B cell (primary cell): ENCODE measurements around the gene LENG1. TPM values are rescaled to one million over a fixed set of nuclear protein-coding genes. Genes with fewer than 3 reads are reported as not detected.
A peak's percentile ranks its signal among the peaks of the same experiment; 100 is the strongest.

ENCODE experiments used
- ATAC-seq: fragments of 200-7000 bp; cut with Tn5 transposase; one replicate; pipeline ENCODE4 v1.10.0; 2021; ENCODE audit warnings: low read depth, mild to moderate bottlenecking, moderate number of reproducible peaks, moderate library complexity
- CTCF ChIA-PET: fragments of 350-600 bp; sonication (Branson Sonifier 250); formaldehyde crosslinking; loops from one replicate; lab custom pipeline; 2021; ENCODE audit warnings: antibody characterized with exemption, inconsistent platforms; lab: Charles Lee
- POLR2A ChIA-PET: fragments of 350-600 bp; sonication (Branson Sonifier 250); formaldehyde crosslinking; loops from one replicate; lab custom pipeline; 2021; ENCODE audit warnings: antibody characterized with exemption; lab: Charles Lee
- DNase-seq: peaks from one replicate; pipeline ENCODE4 v3.0.0; 2013
- H2AFZ ChIP-seq: 2 replicates; pipeline ENCODE4 v1.6.1; 2012; ENCODE audit warnings: mild to moderate bottlenecking, low read depth, low read length; ENCODE audit not compliant: insufficient read depth, poor library complexity, severe bottlenecking
- H3K27ac ChIP-seq, 2 donors: 1 replicate in 1 of 2; 2 replicates in 1 of 2; pipeline ENCODE4 v1.5.1; 2012 to 2013; ENCODE audit warnings: low read length in 2 of 2, mild to moderate bottlenecking in 2 of 2, moderate library complexity in 1 of 2
- H3K27me3 ChIP-seq, 4 experiments: fragments of 200-600 bp in 1 of 4; sonication (generic) in 1 of 4; replicated peaks in 1 of 4; 1 replicate in 2 of 4; 2 replicates in 2 of 4; pipeline versions ENCODE4 v1.6.1 to v1.7.0; 2013 to 2016; ENCODE audit warnings: low read length in 3 of 4, mild to moderate bottlenecking in 2 of 4, mixed read lengths in 1 of 4, moderate library complexity in 1 of 4; ENCODE audit not compliant: insufficient read depth in 4 of 4, control insufficient read depth in 3 of 4; ENCODE audit errors: control extremely low read depth in 1 of 4
- H3K36me3 ChIP-seq, 2 experiments: replicated peaks in 1 of 2; 1 replicate in 1 of 2; 2 replicates in 1 of 2; pipeline versions ENCODE4 v1.6.1 to v1.7.1; 2013; ENCODE audit warnings: low read length in 1 of 2; ENCODE audit not compliant: insufficient read depth in 2 of 2, control insufficient read depth in 1 of 2; ENCODE audit errors: control extremely low read depth in 1 of 2, extremely low read depth in 1 of 2
- H3K4me1 ChIP-seq, 2 donors: fragments of 200-600 bp in 1 of 2; sonication (generic) in 1 of 2; 1 replicate in 1 of 2; 2 replicates in 1 of 2; pipeline versions ENCODE4 v1.5.1 to v1.6.1; 2013 to 2017; ENCODE audit warnings: low read length in 2 of 2; ENCODE audit not compliant: control insufficient read depth in 2 of 2, insufficient read depth in 2 of 2
- H3K4me2 ChIP-seq: replicated peaks from 2 replicates; pipeline ENCODE3; 2012; ENCODE audit warnings: mild to moderate bottlenecking, low read depth, low read length; ENCODE audit not compliant: poor library complexity, severe bottlenecking
- H3K4me3 ChIP-seq, 5 experiments: fragments of 200-600 bp in 1 of 5; sonication (generic) in 1 of 5; 1 replicate in 3 of 5; 2 replicates in 2 of 5; pipeline versions ENCODE4 v1.5.1 to v1.7.0; 2011 to 2016; ENCODE audit warnings: low read length in 4 of 5, mild to moderate bottlenecking in 4 of 5, low read depth in 2 of 5, control low read depth in 1 of 5, moderate library complexity in 1 of 5; ENCODE audit not compliant: insufficient read depth in 1 of 5; ENCODE audit errors: control extremely low read depth in 1 of 5, extremely low read depth in 1 of 5
- H3K79me2 ChIP-seq: fragments of 200-600 bp; sonication (generic); one replicate; pipeline ENCODE4 v1.6.0; 2016; ENCODE audit warnings: low read length; ENCODE audit not compliant: control insufficient read depth, insufficient read depth
- H3K9ac ChIP-seq: fragments of 200-600 bp; sonication (generic); 2 replicates; pipeline ENCODE4 v1.6.1; 2017; ENCODE audit warnings: mild to moderate bottlenecking, low read length, moderate library complexity
- H3K9me3 ChIP-seq, 3 donors: one replicate each; pipeline versions ENCODE4 v1.6.1 to v1.7.1; 2013; ENCODE audit warnings: low read length in 2 of 3; ENCODE audit not compliant: control insufficient read depth in 2 of 3, insufficient read depth in 1 of 3; ENCODE audit errors: control extremely low read depth in 1 of 3
- H4K20me1 ChIP-seq: 2 replicates; pipeline ENCODE4 v1.6.0; 2012; ENCODE audit warnings: mild to moderate bottlenecking, low read length; ENCODE audit not compliant: insufficient read depth, control insufficient read depth, poor library complexity, severe bottlenecking
- H3K27ac Mint-ChIP-seq: one replicate; pipeline ENCODE4 v1.8.0; 2021; ENCODE audit warnings: mixed read lengths
- H3K27me3 Mint-ChIP-seq: one replicate; pipeline ENCODE4 v1.8.0; 2021; ENCODE audit warnings: mixed read lengths
- H3K4me1 Mint-ChIP-seq: one replicate; pipeline ENCODE4 v1.8.0; 2021; ENCODE audit warnings: mixed read lengths
- H3K4me3 Mint-ChIP-seq: one replicate; pipeline ENCODE4 v1.8.0; 2021; ENCODE audit warnings: mixed read lengths
- H3K9me3 Mint-ChIP-seq: one replicate; pipeline ENCODE4 v1.8.0; 2022; ENCODE audit warnings: mixed read lengths; ENCODE audit not compliant: insufficient read depth
- EZH2 ChIP-seq: IDR thresholded peaks from 2 replicates; pipeline ENCODE4 v1.6.1; 2012; ENCODE audit warnings: borderline replicate concordance, low read depth, mild to moderate bottlenecking, moderate library complexity, low read length; ENCODE audit not compliant: insufficient read depth, poor library complexity, severe bottlenecking
- WGBS: methylation state at CpG from one replicate; pipeline ENCODE4 v1.1.5; 2013; ENCODE audit warnings: missing lambda C conversion rate; ENCODE audit not compliant: insufficient coverage; 5-methylcytosine and 5-hydroxymethylcytosine counted together
- intact Hi-C: fragments of 100-400 bp; cut with micrococcal nuclease; formaldehyde crosslinking; loops from one replicate; pipeline ENCODE4 v1.10.0; 2022
- polyA plus RNA-seq: library from polyadenylated mRNA; depleted of rRNA; stranded (reverse); fragments of >200 nt; gene quantifications from 2 replicates; pipeline ENCODE4 v1.2.3, GENCODE V29; 2012
- total RNA-seq, 2 donors: library from RNA; stranded (reverse); fragments of 120-200 nt in 1 of 2; gene quantifications; 1 replicate in 1 of 2; 2 replicates in 1 of 2; pipeline versions ENCODE4 v1.2.3 to v1.2.4, GENCODE V29; 2013 to 2022
- TF ChIP-seq, protein P1 (sequence below): fragments of 200-600 bp; IDR thresholded peaks from one replicate; pipeline ENCODE4 v1.8.0; 2022; ENCODE audit warnings: antibody characterized with exemption, mild to moderate bottlenecking

Gene LENG1
- total and polyA plus RNA-seq, 2 donors (not counting 1 experiment from before 2014, with no cell fraction given): 9.2 to 16.5 TPM

- Mint-ChIP-seq H3K27ac (no peak overlapping the region), H3K27me3 (no peaks in the 10 kb centered on the region), H3K4me1 (peaks cover 78% of the 10 kb centered on the region), H3K9me3 (no peaks in the 10 kb centered on the region), H3K4me3 (no peak overlapping the region)
- ChIA-PET POLR2A (no interaction called here), CTCF (interaction anchor here (0.6 to 1.3 kb wide), 3 partner anchors 14 to 31 kb away, joined by 3 to 4 read pairs (median 3); partner anchors contain the start of gene TSEN34)
- peak overlapping the region; percentile 13 for H3K4me2 ChIP-seq
- peaks cover 50 to 80% of the 10 kb centered on the region in 2 donors for H3K4me1 ChIP-seq
- no peak for DNase-seq
- no peak overlapping the region for H3K9ac ChIP-seq
- H3K36me3 ChIP-seq: peaks cover 7 to 67% of the 10 kb centered on the region in 2 experiments
- peaks cover 90% of the 10 kb centered on the region for H4K20me1 ChIP-seq
- H3K27ac ChIP-seq: no peak overlapping the region
- H2AFZ ChIP-seq: no peak overlapping the region
- no peaks in the 10 kb centered on the region for H3K9me3 ChIP-seq
- peaks cover 92% of the 10 kb centered on the region for H3K79me2 ChIP-seq
- ATAC-seq: no peak
- intact Hi-C loops: loop anchor here (5.0 kb wide), 1 partner anchor 1472 kb away; the partner anchor contains the start of gene EPN1
- 100% methylated on average over 2 of the region's 4 CpGs for WGBS
- no peak for TF ChIP-seq EZH2
- TF ChIP-seq, protein P1, sequence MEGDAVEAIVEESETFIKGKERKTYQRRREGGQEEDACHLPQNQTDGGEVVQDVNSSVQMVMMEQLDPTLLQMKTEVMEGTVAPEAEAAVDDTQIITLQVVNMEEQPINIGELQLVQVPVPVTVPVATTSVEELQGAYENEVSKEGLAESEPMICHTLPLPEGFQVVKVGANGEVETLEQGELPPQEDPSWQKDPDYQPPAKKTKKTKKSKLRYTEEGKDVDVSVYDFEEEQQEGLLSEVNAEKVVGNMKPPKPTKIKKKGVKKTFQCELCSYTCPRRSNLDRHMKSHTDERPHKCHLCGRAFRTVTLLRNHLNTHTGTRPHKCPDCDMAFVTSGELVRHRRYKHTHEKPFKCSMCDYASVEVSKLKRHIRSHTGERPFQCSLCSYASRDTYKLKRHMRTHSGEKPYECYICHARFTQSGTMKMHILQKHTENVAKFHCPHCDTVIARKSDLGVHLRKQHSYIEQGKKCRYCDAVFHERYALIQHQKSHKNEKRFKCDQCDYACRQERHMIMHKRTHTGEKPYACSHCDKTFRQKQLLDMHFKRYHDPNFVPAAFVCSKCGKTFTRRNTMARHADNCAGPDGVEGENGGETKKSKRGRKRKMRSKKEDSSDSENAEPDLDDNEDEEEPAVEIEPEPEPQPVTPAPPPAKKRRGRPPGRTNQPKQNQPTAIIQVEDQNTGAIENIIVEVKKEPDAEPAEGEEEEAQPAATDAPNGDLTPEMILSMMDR: no peak
- no peaks in the 10 kb centered on the region for H3K27me3 ChIP-seq
- H3K4me3 ChIP-seq: no peak overlapping the region
These were observed 45.4 kb upstream of the LENG1 start for GRCh38 chr19:54204767-54205468.

DNA sequence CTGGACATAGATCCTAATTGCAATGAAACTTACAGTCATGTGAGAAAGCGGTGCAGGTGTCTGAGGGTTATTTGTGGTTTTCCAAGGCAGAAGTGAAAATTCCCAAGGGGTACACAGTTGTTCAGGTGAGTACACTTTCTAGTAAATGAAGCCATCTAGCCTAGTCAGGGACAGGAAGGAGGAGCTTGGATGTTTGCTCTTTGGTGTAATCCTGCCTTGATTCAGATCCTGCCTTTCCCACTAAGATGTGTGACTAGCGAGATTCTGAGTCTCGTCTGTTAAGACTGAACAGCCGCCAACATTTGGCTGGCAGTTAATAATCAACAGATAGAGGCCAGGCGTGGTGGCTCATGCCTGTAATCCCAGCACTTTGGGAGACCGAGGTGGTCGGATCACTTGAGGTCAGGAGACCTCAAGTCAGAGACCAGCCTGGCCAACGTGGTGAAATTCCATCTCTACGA is 43.7 kb upstream of the LENG1 start:
- H3K36me3 ChIP-seq: peaks cover 7 to 67% of the 10 kb centered on the region in 2 experiments
- ATAC-seq (no peak), DNase-seq (peak; percentile 23)
- Mint-ChIP-seq H3K27me3 (no peaks in the 10 kb centered on the region), H3K9me3 (no peaks in the 10 kb centered on the region), H3K4me3 (peak overlapping the region; percentile 96), H3K4me1 (peaks cover 71% of the 10 kb centered on the region), H3K27ac (peak overlapping the region; percentile 46)
- no peak overlapping the region for H2AFZ ChIP-seq
- peaks cover 76% of the 10 kb centered on the region for H3K79me2 ChIP-seq
- no peaks in the 10 kb centered on the region for H3K27me3 ChIP-seq
- H3K4me1 ChIP-seq: peaks cover 46 to 66% of the 10 kb centered on the region in 2 donors
- H3K9me3 ChIP-seq: no peaks in the 10 kb centered on the region
- H3K4me2 ChIP-seq: peak overlapping the region; percentile 88
- intact Hi-C loops: loop anchor here (5.0 kb wide), 1 partner anchor 1474 kb away; the partner anchor contains the start of gene EPN1
- CTCF ChIA-PET: interaction anchor here (4.9 kb wide), 1 partner anchor 14 kb away, joined by 30 read pairs; the partner anchor contains the start of genes MBOAT7 and TSEN34
- TF ChIP-seq EZH2: no peak
- TF ChIP-seq, protein P1: no peak
- H3K4me3 ChIP-seq: no peak overlapping the region
- H3K9ac ChIP-seq: peak overlapping the region; percentile 1
- POLR2A ChIA-PET: interaction anchor here (4.8 kb wide), 1 partner anchor 13 kb away, joined by 73 read pairs; the partner anchor contains the start of genes MBOAT7 and TSEN34
- H3K27ac ChIP-seq: no peak overlapping the region
- H4K20me1 ChIP-seq: peaks cover 73% of the 10 kb centered on the region
- WGBS: 79% methylated on average over 8 of the region's 9 CpGs
